Ovary (tissue), 3 donors: Measurements from ENCODE around the gene TBXAS1.

Source experiments
- POLR2A ChIP-seq: fragments of 450-650 bp; IDR thresholded peaks from one replicate; pipeline ENCODE4 v1.6.1; 2017; ENCODE audit warnings: antibody characterized with exemption, mild to moderate bottlenecking, moderate library complexity
- TF ChIP-seq, protein P1 (sequence below), 3 donors: fragments of 450-650 bp in 2 of 3; fragments of 200-600 bp in 1 of 3; IDR thresholded peaks; one replicate each; pipeline versions ENCODE4 v1.5.1 to v1.8.0; 2016 to 2022; ENCODE audit warnings: antibody characterized with exemption in 3 of 3, mild to moderate bottlenecking in 1 of 3
- donor health status: DM: no; HTN: no; CAD: no.

DNA sequence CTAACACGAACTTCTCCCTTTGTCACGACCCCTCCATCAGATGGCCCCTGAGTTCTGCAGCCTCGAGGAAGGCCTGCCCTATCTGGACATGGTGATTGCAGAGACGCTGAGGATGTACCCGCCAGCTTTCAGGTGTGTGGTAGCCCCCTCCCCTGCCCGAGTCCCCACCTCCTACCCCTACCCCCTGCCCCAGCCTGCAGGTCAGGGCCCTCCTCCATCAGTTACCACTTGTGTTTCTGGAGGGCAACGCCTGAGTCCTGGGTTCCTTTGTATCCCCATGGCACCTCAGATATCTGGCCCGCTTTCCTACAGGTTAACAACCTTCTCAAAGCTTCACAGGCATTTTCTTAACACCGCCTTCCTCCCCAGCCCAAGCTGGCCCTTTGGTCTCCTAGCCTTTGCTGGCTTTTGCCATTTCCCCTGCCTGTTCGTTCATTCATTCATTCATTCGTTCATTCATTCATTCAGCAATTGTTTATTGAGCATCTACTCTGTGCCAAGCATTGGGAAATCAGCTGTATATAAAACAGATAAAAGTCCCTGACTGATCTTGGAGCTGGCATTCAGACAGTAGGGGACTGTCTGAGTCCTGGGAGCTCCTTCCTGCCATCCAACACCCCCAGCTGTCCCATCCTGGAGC lies 178.1 kb downstream of the TBXAS1 start:
- TF ChIP-seq, protein P1, sequence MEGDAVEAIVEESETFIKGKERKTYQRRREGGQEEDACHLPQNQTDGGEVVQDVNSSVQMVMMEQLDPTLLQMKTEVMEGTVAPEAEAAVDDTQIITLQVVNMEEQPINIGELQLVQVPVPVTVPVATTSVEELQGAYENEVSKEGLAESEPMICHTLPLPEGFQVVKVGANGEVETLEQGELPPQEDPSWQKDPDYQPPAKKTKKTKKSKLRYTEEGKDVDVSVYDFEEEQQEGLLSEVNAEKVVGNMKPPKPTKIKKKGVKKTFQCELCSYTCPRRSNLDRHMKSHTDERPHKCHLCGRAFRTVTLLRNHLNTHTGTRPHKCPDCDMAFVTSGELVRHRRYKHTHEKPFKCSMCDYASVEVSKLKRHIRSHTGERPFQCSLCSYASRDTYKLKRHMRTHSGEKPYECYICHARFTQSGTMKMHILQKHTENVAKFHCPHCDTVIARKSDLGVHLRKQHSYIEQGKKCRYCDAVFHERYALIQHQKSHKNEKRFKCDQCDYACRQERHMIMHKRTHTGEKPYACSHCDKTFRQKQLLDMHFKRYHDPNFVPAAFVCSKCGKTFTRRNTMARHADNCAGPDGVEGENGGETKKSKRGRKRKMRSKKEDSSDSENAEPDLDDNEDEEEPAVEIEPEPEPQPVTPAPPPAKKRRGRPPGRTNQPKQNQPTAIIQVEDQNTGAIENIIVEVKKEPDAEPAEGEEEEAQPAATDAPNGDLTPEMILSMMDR (IDR thresholded peaks at IDR 0.05), result no peak
- TF ChIP-seq POLR2A, result no peak
